Lung (tissue), 12 donors: Measurements from ENCODE around the gene IL21R. TPM values are rescaled to one million over a fixed set of nuclear protein-coding genes. Genes with fewer than 3 reads are reported as not detected.
"Not testable (repeated sequence)": the region's sequence is repeated elsewhere in the genome, so short reads cannot be mapped to it uniquely, and the experiment has no call there.

Experiments used
- ATAC-seq: fragments of 200-7000 bp; cut with Tn5 transposase; one replicate; pipeline ENCODE4 v1.9.1; 2020; ENCODE audit warnings: moderate number of reproducible peaks; ENCODE audit not compliant: insufficient read depth, low FRiP score
- DNase-seq, 3 donors: peaks; one replicate each; pipeline ENCODE4 v3.0.0-alpha.2; 2013 to 2017
- H3K27ac ChIP-seq, 2 donors: one replicate each; pipeline ENCODE4 v1.5.1; 2013; ENCODE audit warnings: mild to moderate bottlenecking in 2 of 2, moderate library complexity in 2 of 2, control low read depth in 1 of 2, inconsistent platforms in 1 of 2, low read depth in 1 of 2, low read length in 1 of 2
- H3K27me3 ChIP-seq, 3 donors: one replicate each; pipeline ENCODE4 v1.5.1; 2013; ENCODE audit warnings: low read length in 2 of 3; ENCODE audit not compliant: control insufficient read depth in 3 of 3, insufficient read depth in 3 of 3
- H3K36me3 ChIP-seq, 4 donors: one replicate each; pipeline ENCODE4 v1.5.1; 2013; ENCODE audit warnings: low read length in 4 of 4, mild to moderate bottlenecking in 1 of 4, moderate library complexity in 1 of 4; ENCODE audit not compliant: control insufficient read depth in 4 of 4, insufficient read depth in 4 of 4
- H3K4me1 ChIP-seq, 5 donors: one replicate each; pipeline ENCODE4 v1.5.1; 2013; ENCODE audit warnings: low read length in 5 of 5, mild to moderate bottlenecking in 2 of 5, moderate library complexity in 1 of 5; ENCODE audit not compliant: control insufficient read depth in 5 of 5, insufficient read depth in 5 of 5
- H3K4me3 ChIP-seq: one replicate; pipeline ENCODE4 v1.5.1; 2013; ENCODE audit warnings: mild to moderate bottlenecking, control low read depth, moderate library complexity
- H3K9ac ChIP-seq, 2 donors: one replicate each; pipeline ENCODE4 v1.5.1; 2013; ENCODE audit warnings: low read length in 2 of 2, control low read depth in 1 of 2; ENCODE audit not compliant: insufficient read depth in 1 of 2
- H3K9me3 ChIP-seq, 4 donors: one replicate each; pipeline ENCODE4 v1.5.1; 2013; ENCODE audit warnings: low read length in 3 of 4, mild to moderate bottlenecking in 1 of 4, moderate library complexity in 1 of 4; ENCODE audit not compliant: control insufficient read depth in 4 of 4, insufficient read depth in 3 of 4
- CTCF ChIP-seq: IDR thresholded peaks from 2 replicates; pipeline ENCODE4 v1.5.1; 2012; ENCODE audit warnings: mild to moderate bottlenecking; ENCODE audit errors: control extremely low read depth, extremely low read depth
- WGBS, 2 donors: extraction: QIAGEN DNeasy Blood & Tissue Kit; methylation state at CpG; one replicate each; pipeline ENCODE4 v1.1.7; 2013; 5-methylcytosine and 5-hydroxymethylcytosine counted together
- polyA plus RNA-seq, 2 donors: library from polyadenylated mRNA; stranded (reverse); fragments of 200-250 nt; gene quantifications; one replicate each; pipeline ENCODE4 v1.2.1, GENCODE V29; 2013
- total RNA-seq, 2 donors: library from RNA; depleted of rRNA in 1 of 2; stranded (reverse); fragments of >200 nt in 1 of 2; gene quantifications; one replicate each; pipeline ENCODE4 v1.2.1, GENCODE V29; 2014 to 2021
- donor health status: control.
- donor health status: control.
- donor health status: Bipolar disorder and iron deficiency.
- donor health status: healthy.
- donor health status: DM: yes; HTN: yes; CAD: no.

IL21R gene
- total and polyA plus RNA-seq, 4 donors = 1.0 to 6.3 (median 4.0) TPM

GRCh38 chr16:27433636-27434035 lies 31.7 kb downstream of the IL21R start:
- Histone ChIP-seq H3K4me1 (no peaks in the 10 kb centered on the region), H3K36me3 (no peaks in the 10 kb centered on the region), H3K9me3 (no peaks in the 10 kb centered on the region), H3K27ac (no peak overlapping the region), H3K9ac (no peak overlapping the region), H3K4me3 (no peak overlapping the region), H3K27me3 (no peaks in the 10 kb centered on the region)
- ATAC-seq (no peak), DNase-seq (no peak)
- 69 to 73% methylated on average over 8 of the region's 8 CpGs for WGBS, 2 donors
- no peak for TF ChIP-seq CTCF

GRCh38 chr16:27434141-27435051 lies 32.4 kb downstream of the IL21R start:
- no peak for DNase-seq
- H3K9ac ChIP-seq = no peak overlapping the region
- H3K4me3 ChIP-seq = no peak overlapping the region
- H3K27ac ChIP-seq = no peak overlapping the region
- ATAC-seq = no peak
- H3K27me3 ChIP-seq = peaks cover 0 to 2% (median 0%) of the 10 kb centered on the region in 3 donors
- peaks cover 0 to 2% (median 0%) of the 10 kb centered on the region in 4 donors for H3K36me3 ChIP-seq
- peaks cover 0 to 4% (median 0%) of the 10 kb centered on the region in 5 donors for H3K4me1 ChIP-seq
- no peaks in the 10 kb centered on the region for H3K9me3 ChIP-seq
- no peak for TF ChIP-seq CTCF
- 89 to 95% methylated on average over 16 of the region's 16 CpGs for WGBS, 2 donors

GRCh38 chr16:27435146-27435545 lies 33.2 kb downstream of the IL21R start:
- ATAC-seq, H3K9me3 ChIP-seq, H3K9ac ChIP-seq, H3K27me3 ChIP-seq, H3K27ac ChIP-seq, DNase-seq, H3K4me1 ChIP-seq, H3K4me3 ChIP-seq, H3K36me3 ChIP-seq: not testable (repeated sequence)
- WGBS, 2 donors = 93 to 95% methylated on average over 5 of the region's 5 CpGs

- WGBS, 2 donors = 94 to 95% methylated on average over 8 of the region's 8 CpGs
- no peak for TF ChIP-seq CTCF
- H3K4me3 ChIP-seq = no peak overlapping the region
- H3K9me3 ChIP-seq = no peaks in the 10 kb centered on the region
- ATAC-seq = no peak
- peaks cover 0 to 6% (median 0%) of the 10 kb centered on the region in 5 donors for H3K4me1 ChIP-seq
- peaks cover 0 to 2% (median 0%) of the 10 kb centered on the region in 3 donors for H3K27me3 ChIP-seq
- H3K36me3 ChIP-seq = peaks cover 0 to 3% (median 0%) of the 10 kb centered on the region in 4 donors
- H3K9ac ChIP-seq = no peak overlapping the region
- DNase-seq = no peak
- no peak overlapping the region for H3K27ac ChIP-seq
Observed at GRCh38 chr16:27436065-27436464, 34.1 kb downstream of the IL21R start.
